NOMO-1 treated with DMSO at 0.1 percent for 48 hours (cell line): ENCODE data around the gene PSMB9.
"Not testable (repeated sequence)": the region's sequence is repeated elsewhere in the genome, so short reads cannot be mapped to it uniquely, and the experiment has no call there.

ENCODE experiments used
- DNase-seq: peaks from one replicate; lab custom pipeline; 2025; ENCODE audit not compliant: unreplicated experiment; lab: John Stamatoyannopoulos, UW

PSMB9 gene

GRCh38 chr6:32853541-32854375, at the start of gene PSMB9, which contains the start of gene TAP1:
TSS of gene PSMB9 (plus strand) at chr6:32854192. CDS start at chr6:32854230, 38 bp downstream.
TSS of gene TAP1 (minus strand) at chr6:32853704. CDS start at chr6:32853636, 68 bp downstream.
- DNase-seq: peak; percentile 91

- not testable (repeated sequence) for DNase-seq
Measured at GRCh38 chr6:32805404-32805803, 48.6 kb upstream of the PSMB9 start.

GRCh38 chr6:32807020-32807580, 46.9 kb upstream of the PSMB9 start:
- DNase-seq: no peak

DNA sequence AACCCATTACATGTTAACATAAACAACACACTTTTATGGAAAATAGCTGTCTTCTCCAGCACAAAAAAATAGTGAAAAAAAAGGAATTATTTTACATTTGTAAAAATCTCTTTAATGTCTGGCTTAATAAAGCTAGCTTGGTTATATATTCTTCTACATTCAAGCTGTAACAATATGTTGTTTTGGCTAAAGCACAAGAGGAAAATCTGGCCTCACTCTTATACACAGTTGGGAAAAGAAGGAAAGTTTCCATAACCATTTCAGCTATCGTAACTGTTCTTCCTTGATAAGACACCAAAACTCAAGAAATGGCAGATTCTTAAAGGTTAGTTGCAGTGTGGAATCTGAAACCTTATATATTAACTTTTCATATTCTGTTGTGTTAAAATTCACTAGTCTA, 44.8 kb upstream of the PSMB9 start:
- no peak for DNase-seq

GRCh38 chr6:32814145-32814544, 39.8 kb upstream of the PSMB9 start:
- DNase-seq: no peak

DNA sequence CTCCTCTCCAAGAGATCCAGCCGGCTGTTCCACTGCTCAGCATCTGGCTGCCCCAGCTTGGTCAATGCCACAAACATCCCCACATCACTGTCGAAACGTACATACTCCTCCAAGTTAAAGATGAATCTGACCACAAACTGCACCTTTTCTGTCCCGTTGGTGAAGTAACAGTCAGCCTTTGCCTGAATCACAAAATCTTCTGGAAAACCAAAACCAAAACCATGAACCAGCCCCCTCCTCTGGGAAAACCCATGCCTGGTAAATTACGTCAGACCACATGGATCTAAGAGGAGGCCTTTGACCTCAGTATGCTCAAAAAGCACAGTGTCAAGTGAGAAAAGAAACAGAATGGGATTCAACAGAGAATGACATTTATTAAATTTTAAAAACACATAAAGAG, 38.9 kb upstream of the PSMB9 start:
- DNase-seq: no peak

GRCh38 chr6:32815996-32816395, 38.0 kb upstream of the PSMB9 start:
- DNase-seq: peak; percentile 79

DNA sequence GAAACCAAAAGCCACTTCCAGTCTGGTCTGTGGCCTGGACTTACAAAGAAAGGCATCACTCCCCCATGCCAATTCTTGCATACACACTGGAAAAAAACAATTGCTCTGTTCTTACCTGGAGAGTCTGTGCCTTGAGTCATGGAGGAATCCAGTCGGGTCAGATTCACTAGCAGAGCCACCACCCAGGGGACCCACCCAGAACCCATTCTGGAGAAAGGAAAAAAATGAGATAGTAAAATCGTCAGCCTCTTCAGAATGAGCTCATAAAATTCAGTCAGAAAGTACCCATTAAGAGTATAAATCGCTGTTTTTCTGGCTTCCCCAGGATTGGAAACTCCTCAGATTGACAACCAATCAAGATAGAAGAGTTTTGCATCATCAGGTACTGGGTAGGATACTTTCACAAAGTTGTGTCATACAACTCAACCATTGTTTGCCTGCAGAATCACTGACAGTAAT, 37.2 kb upstream of the PSMB9 start, which contains the start of gene HLA-DOB:
Gene HLA-DOB, minus strand, starts transcription at position 257 of the 459 bp plus-strand sequence. Its CDS starts 51 bp downstream, at position 206.
- peak; percentile 43 for DNase-seq

GRCh38 chr6:32818867-32819266, 35.1 kb upstream of the PSMB9 start:
- DNase-seq: no peak

DNA sequence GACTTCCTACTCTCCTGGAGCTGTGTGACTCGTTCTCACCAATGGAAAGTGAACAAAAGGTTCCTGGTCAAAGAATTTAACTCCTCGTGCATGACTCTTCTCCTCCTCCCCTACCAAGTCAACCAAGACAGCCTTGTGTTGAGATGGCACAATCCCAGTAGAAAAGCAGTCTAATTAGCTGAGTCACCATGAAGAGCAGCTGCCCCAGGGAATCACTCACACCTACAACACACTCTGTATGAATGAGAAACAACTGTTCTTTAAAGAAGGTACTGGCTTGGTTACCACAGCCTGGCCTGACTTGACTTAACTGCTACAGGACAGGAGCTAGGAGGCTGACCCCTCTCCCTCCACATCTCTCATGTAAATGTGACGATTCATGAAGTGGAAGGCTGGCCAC, 34.3 kb upstream of the PSMB9 start:
- DNase-seq: peak; percentile 3

GRCh38 chr6:32825966-32826365, 28.0 kb upstream of the PSMB9 start:
- DNase-seq: no peak

- DNase-seq: no peak
Measured at GRCh38 chr6:32827025-32827424, 27.0 kb upstream of the PSMB9 start.

- DNase-seq: no peak
Measured at GRCh38 chr6:32829495-32829894, 24.5 kb upstream of the PSMB9 start.

DNA sequence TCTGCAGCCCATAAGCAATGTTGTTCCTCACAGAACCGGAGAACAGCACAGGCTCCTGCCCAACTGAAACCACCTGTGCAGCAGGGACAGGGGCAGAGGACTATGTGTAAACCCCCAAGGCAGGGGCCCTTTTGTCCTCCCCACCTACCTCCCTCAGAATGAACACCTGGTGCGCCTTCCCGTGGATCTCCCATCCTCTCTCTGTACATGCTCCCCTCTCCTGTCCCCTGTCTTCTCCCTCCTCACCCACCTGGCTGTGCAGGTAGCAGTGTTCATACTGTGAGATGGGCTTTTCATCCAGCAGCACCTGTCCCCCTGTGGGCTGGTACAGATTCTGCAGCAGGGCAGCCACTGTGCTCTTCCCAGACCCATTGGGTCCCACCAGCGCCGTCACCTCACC, 24.0 kb upstream of the PSMB9 start:
- DNase-seq: no peak

- DNase-seq: no peak
Measured at GRCh38 chr6:32830936-32831335, 23.1 kb upstream of the PSMB9 start.

DNA sequence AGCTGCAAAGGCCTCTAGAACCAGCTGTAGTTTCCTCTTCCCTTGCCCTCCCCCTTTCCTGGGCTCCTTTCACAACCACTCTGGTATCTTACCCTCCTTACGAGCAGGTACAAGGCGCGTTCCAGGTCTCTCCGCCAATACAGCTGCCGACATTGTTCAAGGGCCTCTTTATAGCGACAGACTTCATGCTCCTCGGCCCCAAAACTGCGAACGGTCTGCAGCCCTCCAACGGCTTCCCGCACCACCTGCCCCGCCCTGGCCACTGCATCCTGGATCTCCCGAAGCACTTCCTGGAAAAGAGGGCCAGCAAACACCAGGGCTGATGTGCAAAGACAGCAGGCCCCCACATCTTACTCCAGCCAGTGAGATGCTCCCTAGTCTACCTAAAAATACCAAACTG, 21.5 kb upstream of the PSMB9 start:
- no peak for DNase-seq

- no peak for DNase-seq
Measured at GRCh38 chr6:32833664-32834063, 20.3 kb upstream of the PSMB9 start.

DNA sequence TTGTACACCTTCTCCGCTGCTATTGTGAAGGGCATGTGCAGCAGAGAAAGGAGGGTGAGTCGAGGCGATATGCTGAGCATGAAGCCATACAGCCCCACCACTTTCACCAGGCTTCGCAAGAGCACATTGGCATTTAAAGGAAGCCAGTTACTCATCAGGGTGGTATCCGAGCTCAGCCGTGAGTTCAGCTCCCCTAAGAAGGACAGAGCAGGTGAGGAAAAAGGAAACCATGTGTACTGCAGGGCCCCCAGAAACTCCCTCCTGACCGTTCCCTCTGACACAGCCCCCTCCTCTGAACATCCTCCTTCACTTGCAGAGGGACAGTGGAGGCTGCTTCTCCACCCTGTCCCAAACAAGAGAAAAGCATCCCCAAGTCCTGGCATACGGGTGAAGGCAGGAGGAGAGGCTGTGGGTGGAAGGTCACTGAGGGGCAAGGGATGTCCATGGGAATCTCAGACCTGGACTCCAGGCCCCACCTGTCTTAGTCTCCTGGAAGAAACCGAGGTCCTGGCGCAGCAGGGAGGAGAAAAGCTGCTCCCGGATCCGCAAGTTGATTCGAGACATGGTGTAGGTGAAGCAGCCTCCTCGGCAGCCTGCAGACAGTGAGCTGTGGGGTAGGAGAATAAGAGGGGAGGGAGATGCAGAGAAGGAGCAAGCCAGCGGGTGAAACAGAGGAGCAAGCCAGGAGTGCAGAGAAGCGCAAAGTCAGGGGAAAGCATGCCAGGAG, 18.7 kb upstream of the PSMB9 start:
- no peak for DNase-seq

DNA sequence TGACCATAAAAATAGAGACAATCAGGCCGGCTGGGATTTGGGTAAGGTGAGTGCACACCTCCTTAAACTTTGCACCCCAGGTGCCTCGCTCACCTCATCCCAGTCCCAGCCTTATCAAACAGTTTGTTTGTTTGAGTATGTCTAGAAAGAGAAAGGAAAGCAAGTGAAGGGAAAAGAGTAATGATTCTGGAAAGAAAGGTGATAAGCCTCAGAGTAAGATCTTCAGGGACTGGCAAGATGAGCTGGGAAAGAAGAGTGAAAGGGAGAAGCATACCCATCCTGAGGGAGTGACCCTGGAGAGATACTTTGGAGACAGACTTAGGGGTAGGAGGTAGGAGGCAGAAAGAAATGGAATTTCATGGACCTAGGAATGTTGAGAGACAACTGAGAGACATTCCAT, 17.1 kb upstream of the PSMB9 start:
- no peak for DNase-seq

DNA sequence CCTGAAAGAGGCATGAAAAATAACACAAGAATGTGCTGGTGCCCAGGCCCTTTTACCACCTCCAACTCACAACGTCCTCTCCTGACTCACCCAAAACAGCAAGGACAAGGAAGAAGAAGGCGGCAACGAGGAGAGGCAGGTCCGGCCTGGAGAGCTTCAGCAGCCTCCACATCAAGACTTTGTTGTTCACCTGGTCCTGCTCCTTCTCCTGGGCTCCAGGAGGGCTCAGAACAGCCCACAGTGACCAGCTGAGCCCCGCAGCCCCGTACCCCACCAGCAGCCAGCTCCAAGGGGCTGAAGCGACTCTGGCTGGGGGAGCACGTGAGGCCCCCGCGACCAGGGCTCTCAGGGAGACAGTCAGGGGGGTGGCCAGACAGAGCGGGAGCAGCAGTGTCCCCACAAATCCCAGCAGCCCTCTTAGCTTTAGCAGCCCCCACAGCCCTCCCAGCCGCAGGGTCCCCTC, 16.3 kb upstream of the PSMB9 start:
- DNase-seq: no peak

GRCh38 chr6:32838114-32838958, 15.7 kb upstream of the PSMB9 start, which contains the start of gene TAP2:
TSS of gene TAP2 (minus strand) at chr6:32838739. CDS start at chr6:32838233, 506 bp downstream.
- DNase-seq: peak; percentile 93
